H1 (cell line): Measurements from ENCODE around the gene GPATCH2. TPM values are rescaled to one million over a fixed set of nuclear protein-coding genes. Genes with fewer than 3 reads are reported as not detected.

Source experiments
- CTCF ChIA-PET: fragments of 300-600 bp; sonication (Branson Sonifier 250); formaldehyde crosslinking; loops from one replicate; lab custom pipeline; 2021; ENCODE audit not compliant: partially characterized antibody; lab: Charles Lee
- POLR2A ChIA-PET: fragments of 300-600 bp; sonication (Branson Sonifier 250); formaldehyde crosslinking; loops from one replicate; lab custom pipeline; 2021; ENCODE audit warnings: inconsistent platforms; ENCODE audit not compliant: partially characterized antibody; lab: Charles Lee
- DNase-seq, 2 experiments: peaks; one replicate each; pipeline versions ENCODE4 v3.0.0 to v3.0.0-alpha.2; 2010 to 2022; ENCODE audit warnings: low spot score in 2 of 2, low read depth in 1 of 2, mixed read lengths in 1 of 2
- FAIRE-seq: peaks from 2 replicates; lab custom pipeline; 2011; peaks lifted over from hg19 to GRCh38; lab: Jason Lieb, UNC
- H2AFZ ChIP-seq: 2 replicates; pipeline ENCODE4 v1.8.1; 2012; ENCODE audit warnings: low read length, inconsistent platforms
- H2AK5ac ChIP-seq: 2 replicates; pipeline ENCODE4 v1.6.1; 2013; ENCODE audit warnings: low read depth, low read length
- H2BK120ac ChIP-seq: replicated peaks from 2 replicates; pipeline ENCODE3; 2013; ENCODE audit warnings: low read depth, low read length, inconsistent platforms
- H2BK12ac ChIP-seq: 2 replicates; pipeline ENCODE4 v1.6.1; 2013; ENCODE audit warnings: low read depth, low read length
- H2BK15ac ChIP-seq: 2 replicates; pipeline ENCODE4 v1.6.1; 2013; ENCODE audit warnings: low read length
- H2BK20ac ChIP-seq: 2 replicates; pipeline ENCODE4 v1.6.1; 2013; ENCODE audit warnings: low read length
- H2BK5ac ChIP-seq: 2 replicates; pipeline ENCODE4 v1.6.1; 2013; ENCODE audit warnings: low read depth, low read length
- H3K14ac ChIP-seq: 2 replicates; pipeline ENCODE4 v1.6.1; 2013; ENCODE audit warnings: inconsistent platforms; ENCODE audit not compliant: insufficient read length
- H3K18ac ChIP-seq: 2 replicates; pipeline ENCODE4 v1.6.1; 2013; ENCODE audit warnings: low read length; ENCODE audit errors: extremely low read depth
- H3K23ac ChIP-seq: 2 replicates; pipeline ENCODE4 v1.6.1; 2013; ENCODE audit warnings: inconsistent platforms; ENCODE audit not compliant: insufficient read length
- H3K23me2 ChIP-seq: 2 replicates; pipeline ENCODE4 v1.6.1; 2013; ENCODE audit warnings: low read depth, low read length
- H3K27ac ChIP-seq: 2 replicates; pipeline ENCODE4 v1.6.1; 2011; ENCODE audit warnings: low read depth, low read length, inconsistent platforms
- H3K27me3 ChIP-seq, 4 experiments: replicated peaks in 1 of 4; 1 replicate in 1 of 4; 2 replicates in 3 of 4; pipeline versions ENCODE4 v1.6.1 to v1.8.1; 2011 to 2013; ENCODE audit warnings: low read length in 3 of 4, mild to moderate bottlenecking in 3 of 4, inconsistent platforms in 2 of 4, mixed read lengths in 2 of 4, moderate library complexity in 1 of 4; ENCODE audit not compliant: control insufficient read depth in 3 of 4, insufficient read depth in 3 of 4; ENCODE audit errors: extremely low read depth in 1 of 4
- H3K36me3 ChIP-seq, 4 experiments: 2 replicates each; pipeline versions ENCODE4 v1.6.1 to v1.8.1; 2011 to 2013; ENCODE audit warnings: mild to moderate bottlenecking in 4 of 4, low read length in 3 of 4, moderate library complexity in 2 of 4, control low read depth in 1 of 4, inconsistent platforms in 1 of 4; ENCODE audit not compliant: insufficient read depth in 4 of 4, control insufficient read depth in 2 of 4
- H3K4ac ChIP-seq: replicated peaks from 2 replicates; pipeline ENCODE3; 2013; ENCODE audit warnings: low read length, low read depth, mixed read lengths, inconsistent platforms; ENCODE audit not compliant: insufficient read length
- H3K4me1 ChIP-seq, 4 experiments: replicated peaks in 1 of 4; 1 replicate in 1 of 4; 2 replicates in 3 of 4; pipeline versions ENCODE4 v1.6.1 to v1.8.1; 2011 to 2013; ENCODE audit warnings: low read length in 3 of 4, inconsistent platforms in 2 of 4, mixed read lengths in 1 of 4; ENCODE audit not compliant: insufficient read depth in 4 of 4, control insufficient read depth in 3 of 4
- H3K4me2 ChIP-seq, 2 experiments: 2 replicates each; pipeline versions ENCODE4 v1.6.1 to v1.8.1; 2011 to 2013; ENCODE audit warnings: low read depth in 2 of 2, low read length in 2 of 2, control low read depth in 1 of 2, inconsistent platforms in 1 of 2, mild to moderate bottlenecking in 1 of 2; ENCODE audit not compliant: insufficient read depth in 1 of 2
- H3K4me3 ChIP-seq, 4 experiments: fragments of 200-600, 300-600 bp in 1 of 4; sonication (generic), shearing (Covaris generic), sonication (Bioruptor Twin) in 1 of 4; 2 replicates each; pipeline versions ENCODE4 v1.5.1 to v1.8.1; 2011 to 2016; ENCODE audit warnings: low read length in 4 of 4, low read depth in 3 of 4, control low read depth in 2 of 4, inconsistent platforms in 2 of 4, mild to moderate bottlenecking in 2 of 4, mixed read lengths in 1 of 4, moderate library complexity in 1 of 4; ENCODE audit not compliant: insufficient read depth in 2 of 4; ENCODE audit errors: extremely low read depth in 1 of 4
- H3K56ac ChIP-seq: replicated peaks from 2 replicates; pipeline ENCODE3; 2013; ENCODE audit warnings: low read depth, mild to moderate bottlenecking, mixed read lengths, low read length, inconsistent platforms; ENCODE audit not compliant: insufficient read length
- H3K79me1 ChIP-seq: 2 replicates; pipeline ENCODE4 v1.6.1; 2013; ENCODE audit warnings: low read depth, low read length, control low read depth
- H3K79me2 ChIP-seq, 2 experiments: 2 replicates each; pipeline versions ENCODE4 v1.6.1 to v1.8.1; 2012 to 2013; ENCODE audit warnings: low read length in 2 of 2, mild to moderate bottlenecking in 2 of 2, inconsistent platforms in 1 of 2; ENCODE audit not compliant: insufficient read depth in 2 of 2, control insufficient read depth in 1 of 2
- H3K9ac ChIP-seq, 4 experiments: replicated peaks in 1 of 4; 1 replicate in 1 of 4; 2 replicates in 3 of 4; pipeline versions ENCODE4 v1.6.1 to v1.8.1; 2011 to 2013; ENCODE audit warnings: low read depth in 3 of 4, low read length in 3 of 4, control low read depth in 2 of 4, mild to moderate bottlenecking in 2 of 4, moderate library complexity in 2 of 4, inconsistent platforms in 1 of 4; ENCODE audit errors: extremely low read depth in 1 of 4
- H3K9me3 ChIP-seq, 2 experiments: 2 replicates each; pipeline versions ENCODE4 v1.6.1 to v1.8.1; 2012 to 2013; ENCODE audit warnings: mild to moderate bottlenecking in 2 of 2, moderate library complexity in 2 of 2, control low read depth in 1 of 2, inconsistent platforms in 1 of 2, low read depth in 1 of 2, low read length in 1 of 2, mixed read lengths in 1 of 2; ENCODE audit not compliant: insufficient read depth in 2 of 2
- H4K20me1 ChIP-seq, 2 experiments: replicated peaks in 1 of 2; 2 replicates each; pipeline versions ENCODE3 to v1.8.1; 2011 to 2013; ENCODE audit warnings: inconsistent platforms in 2 of 2, low read length in 2 of 2, mild to moderate bottlenecking in 1 of 2; ENCODE audit not compliant: insufficient read depth in 2 of 2, control insufficient read depth in 1 of 2
- H4K5ac ChIP-seq: 2 replicates; pipeline ENCODE4 v1.6.1; 2013; ENCODE audit warnings: low read length, low read depth, mixed read lengths, inconsistent platforms; ENCODE audit not compliant: insufficient read length
- H4K8ac ChIP-seq: 2 replicates; pipeline ENCODE4 v1.8.0; 2013; ENCODE audit warnings: mild to moderate bottlenecking, moderate library complexity, low read length, inconsistent platforms; ENCODE audit not compliant: insufficient read depth; ENCODE audit errors: extremely low read depth
- H4K91ac ChIP-seq: replicated peaks from 2 replicates; pipeline ENCODE3; 2013; ENCODE audit warnings: low read length, mixed read lengths, inconsistent platforms; ENCODE audit not compliant: insufficient read length
- ASH2L ChIP-seq: fragments of 200-600, 300-600 bp; sonication (generic); IDR thresholded peaks from one replicate; pipeline ENCODE4 v1.7.1; 2017; ENCODE audit warnings: low read length
- ATF2 ChIP-seq: IDR thresholded peaks from 2 replicates; pipeline ENCODE4 v1.6.1; 2012; ENCODE audit warnings: low read length, inconsistent platforms
- CHD1 ChIP-seq: IDR thresholded peaks from 2 replicates; pipeline ENCODE4 v1.6.1; 2012; ENCODE audit warnings: low read depth, low read length, improper control_type of control experiment
- EZH2 ChIP-seq: fragments of 200-600 bp; sonication (generic); IDR thresholded peaks from 2 replicates; pipeline ENCODE4 v1.7.1; 2012; ENCODE audit warnings: low read depth, mild to moderate bottlenecking, moderate library complexity, low read length, inconsistent platforms; ENCODE audit not compliant: severe bottlenecking
- GABPA ChIP-seq: IDR thresholded peaks from 2 replicates; pipeline ENCODE4 v1.6.1; 2011; ENCODE audit warnings: mild to moderate bottlenecking, low read length, moderate library complexity, borderline replicate concordance; ENCODE audit not compliant: insufficient read depth
- KDM1A ChIP-seq: fragments of 200-600, 300-600 bp; sonication (generic); IDR thresholded peaks from 2 replicates; pipeline ENCODE4 v1.7.1; 2016; ENCODE audit warnings: mild to moderate bottlenecking, low read length, borderline replicate concordance
- KDM4A ChIP-seq: IDR thresholded peaks from one replicate; pipeline ENCODE4 v1.7.1; 2012; ENCODE audit warnings: low read depth, mild to moderate bottlenecking, moderate library complexity, low read length, inconsistent platforms; ENCODE audit not compliant: severe bottlenecking
- RFX5 ChIP-seq: IDR thresholded peaks from 2 replicates; pipeline ENCODE4 v1.6.1; 2011; ENCODE audit warnings: low read depth, low read length, improper control_type of control experiment, borderline replicate concordance
- SAP30 ChIP-seq: fragments of 300-600 bp; sonication (generic); IDR thresholded peaks from 2 replicates; pipeline ENCODE4 v1.7.1; 2012; ENCODE audit warnings: low read length, moderate library complexity, mild to moderate bottlenecking, inconsistent platforms; ENCODE audit not compliant: insufficient read depth, insufficient replicate concordance
- SP1 ChIP-seq: IDR thresholded peaks from 2 replicates; pipeline ENCODE4 v1.6.1; 2011; ENCODE audit warnings: low read depth, low read length
- SUZ12 ChIP-seq: fragments of 200-600 bp; sonication (generic); IDR thresholded peaks from 2 replicates; pipeline ENCODE4 v1.6.1; 2012; ENCODE audit warnings: mild to moderate bottlenecking, inconsistent platforms, low read length, moderate library complexity, mixed read lengths
- YY1 ChIP-seq: IDR thresholded peaks from 2 replicates; pipeline ENCODE4 v1.6.1; 2011; ENCODE audit warnings: low read depth, mild to moderate bottlenecking, low read length
- WGBS, 2 experiments: shearing (Covaris generic) in 1 of 2; methylation state at CpG; one replicate each; pipeline versions ENCODE4 v1.1.6 to v1.1.7; 2013 to 2015; ENCODE audit warnings: low lambda C conversion rate in 2 of 2, mixed read lengths in 2 of 2, inconsistent platforms in 1 of 2, low coverage in 1 of 2, missing lambda C conversion rate in 1 of 2; ENCODE audit not compliant: insufficient replicate concordance in 2 of 2, insufficient coverage in 1 of 2, insufficient read length in 1 of 2; ENCODE audit errors: extremely low coverage in 1 of 2, missing lambda C conversion rate in 1 of 2; 5-methylcytosine and 5-hydroxymethylcytosine counted together
- polyA plus RNA-seq, 7 experiments: library from polyadenylated mRNA; depleted of rRNA in 3 of 7; stranded (reverse) in 5 of 7; unstranded in 2 of 7; fragments of >200 nt in 5 of 7; fragments of 200-250 nt in 2 of 7; gene quantifications; 1 replicate in 5 of 7; 2 replicates in 1 of 7; 4 replicates in 1 of 7; pipeline versions ENCODE4 v1.2.1 to v1.2.3, GENCODE V29; 2011 to 2013; ENCODE audit warnings: missing spikeins in 2 of 7, mixed read lengths in 2 of 7
- total RNA-seq: library from RNA; stranded (reverse); fragmentation: NEBNext Ultra II Directional; extraction: Animal tissue kit (Norgen Biotek cat#: 25700); gene quantifications from 2 replicates; pipeline ENCODE4 v1.2.1, GENCODE V29; 2021

The GPATCH2 gene
- total and polyA plus RNA-seq, 2 of the 8 experiments (the other 6 are each of a cell fraction or from before 2014, with no cell fraction given): 3.9 to 13.1 TPM

- Histone ChIP-seq H3K56ac (no peak overlapping the region), H3K4me2 (no peak overlapping the region), H3K36me3 (peaks cover 0 to 17% (median 0%) of the 10 kb centered on the region in 4 experiments; a peak in 3 of 8 replicates), H3K79me1 (no peaks in the 10 kb centered on the region), H2AK5ac (no peak overlapping the region), H3K9me3 (no peaks in the 10 kb centered on the region), H2BK12ac (no peak overlapping the region), H4K5ac (no peak overlapping the region), H4K91ac (no peak overlapping the region), H3K79me2 (peaks cover 0 to 15% of the 10 kb centered on the region in 2 experiments; a peak in 2 of 4 replicates), H3K27ac (no peak overlapping the region), H3K23ac (no peak overlapping the region), H3K14ac (no peak overlapping the region), H2BK20ac (no peak overlapping the region), H3K27me3 (no peaks in the 10 kb centered on the region), H3K18ac (no peak overlapping the region), H2BK15ac (no peak overlapping the region), H3K23me2 (no peaks in the 10 kb centered on the region), H3K4me3 (no peak overlapping the region), H3K9ac (no peak overlapping the region), H2BK5ac (no peak overlapping the region), H3K4ac (no peak overlapping the region), H2BK120ac (no peak overlapping the region), H4K8ac (no peak overlapping the region), H4K20me1 (no peaks in the 10 kb centered on the region), H3K4me1 (no peaks in the 10 kb centered on the region), H2AFZ (no peak overlapping the region)
- POLR2A ChIA-PET: no interaction called here
- 85% methylated on average over 3 of the region's 3 CpGs; no CpG with 5 or more reads in 1 of the 2 experiments for WGBS, 2 experiments
- FAIRE-seq: no peak
- DNase-seq: no peak
- CTCF ChIA-PET: interaction anchor here (0.8 to 1.2 kb wide), 3 partner anchors 9 to 24 kb away, joined by 3 read pairs; no protein-coding TSS in a partner anchor
- TF ChIP-seq GABPA (no peak), EZH2 (no peak), SUZ12 (no peak), SAP30 (no peak), ATF2 (no peak), CHD1 (no peak), YY1 (no peak), RFX5 (no peak), SP1 (no peak), KDM4A (no peak), ASH2L (no peak), KDM1A (no peak)
These were observed 16.6 kb downstream of the GPATCH2 start for GRCh38 chr1:217614200-217614712.
